Tibial nerve (tissue), 4 donors: ENCODE data around the gene PCYOX1L. TPM values are rescaled to one million over a fixed set of nuclear protein-coding genes. Genes with fewer than 3 reads are reported as not detected.

ENCODE experiments used
- DNase-seq, 2 donors: peaks; one replicate each; pipeline ENCODE4 v3.0.0-alpha.2; 2019; ENCODE audit warnings: low spot score in 2 of 2
- H3K27ac ChIP-seq, 4 donors: fragments of 200-600 bp; sonication (generic) in 3 of 4; one replicate each; pipeline ENCODE4 v1.5.1; 2017 to 2019; ENCODE audit warnings: mild to moderate bottlenecking in 1 of 4
- H3K27me3 ChIP-seq, 2 donors: fragments of 200-600 bp; sonication (generic) in 1 of 2; one replicate each; pipeline versions ENCODE4 v1.5.1 to v1.6.0; 2017 to 2019
- H3K36me3 ChIP-seq, 3 donors: fragments of 200-600 bp; sonication (generic); one replicate each; pipeline ENCODE4 v1.5.1; 2018 to 2019
- H3K4me1 ChIP-seq, 4 donors: fragments of 200-600 bp; sonication (generic) in 3 of 4; one replicate each; pipeline ENCODE4 v1.5.1; 2017 to 2019
- H3K4me3 ChIP-seq, 4 donors: fragments of 200-600 bp; sonication (generic) in 3 of 4; one replicate each; pipeline ENCODE4 v1.5.1; 2017 to 2019; ENCODE audit warnings: mild to moderate bottlenecking in 1 of 4, moderate library complexity in 1 of 4
- H3K9me3 ChIP-seq, 4 donors: fragments of 200-600 bp; sonication (generic) in 3 of 4; one replicate each; pipeline ENCODE4 v1.5.1; 2017 to 2019
- CTCF ChIP-seq, 5 experiments: fragments of 200-600 bp in 3 of 5; fragments of 450-650 bp in 2 of 5; sonication (generic) in 3 of 5; IDR thresholded peaks; one replicate each; pipeline ENCODE4 v1.5.1; 2016 to 2019; ENCODE audit warnings: antibody characterized with exemption in 5 of 5, mild to moderate bottlenecking in 3 of 5, moderate library complexity in 2 of 5
- EP300 ChIP-seq, 2 donors: sonication (generic); formaldehyde crosslinking; IDR thresholded peaks; one replicate each; pipeline ENCODE4 v1.6.1; 2017; ENCODE audit warnings: antibody characterized with exemption in 2 of 2, mild to moderate bottlenecking in 1 of 2
- POLR2A ChIP-seq, 2 donors: fragments of 450-650 bp; IDR thresholded peaks; one replicate each; pipeline ENCODE4 v1.6.1; 2017; ENCODE audit warnings: antibody characterized with exemption in 2 of 2, mild to moderate bottlenecking in 2 of 2, moderate library complexity in 2 of 2
- WGBS, 2 donors: methylation state at CpG; one replicate each; pipeline ENCODE4 v1.1.5; 2018; 5-methylcytosine and 5-hydroxymethylcytosine counted together
- total RNA-seq, 4 donors: library from RNA; depleted of rRNA; stranded (reverse); fragments of >200 nt; gene quantifications; one replicate each; pipeline ENCODE4 v1.1.0, GENCODE V29; 2016

Gene PCYOX1L
- total RNA-seq, 4 donors from 2014 or later, result 5.0 to 8.2 (median 6.7) TPM

- Histone ChIP-seq H3K9me3 (no peaks in the 10 kb centered on the region), H3K36me3 (peaks cover 0 to 74% (median 0%) of the 10 kb centered on the region in 3 donors), H3K4me1 (peaks cover 0 to 15% (median 10%) of the 10 kb centered on the region in 4 donors), H3K27me3 (no peaks in the 10 kb centered on the region), H3K27ac (no peak overlapping the region), H3K4me3 (no peak overlapping the region)
- no peak for TF ChIP-seq CTCF (IDR thresholded peaks at IDR 0.05)
- TF ChIP-seq POLR2A (IDR thresholded peaks at IDR 0.05), result no peak
- TF ChIP-seq EP300 (IDR thresholded peaks at IDR 0.05), result no peak
- no peak for DNase-seq
Observed at GRCh38 chr5:149325166-149325735, 32.6 kb upstream of the PCYOX1L start.

GRCh38 chr5:149325894-149326293 lies 32.0 kb upstream of the PCYOX1L start:
- Histone ChIP-seq H3K27me3 (no peaks in the 10 kb centered on the region), H3K36me3 (peaks cover 0 to 74% (median 0%) of the 10 kb centered on the region in 3 donors), H3K27ac (no peak overlapping the region), H3K4me3 (no peak overlapping the region), H3K4me1 (peaks cover 0 to 9% (median 5%) of the 10 kb centered on the region in 4 donors), H3K9me3 (no peaks in the 10 kb centered on the region)
- 86 to 88% methylated on average over 5 of the region's 5 CpGs for WGBS, 2 donors
- no peak for DNase-seq
- TF ChIP-seq CTCF (IDR thresholded peaks at IDR 0.05) (no peak), EP300 (IDR thresholded peaks at IDR 0.05) (no peak), POLR2A (IDR thresholded peaks at IDR 0.05) (no peak)

DNA sequence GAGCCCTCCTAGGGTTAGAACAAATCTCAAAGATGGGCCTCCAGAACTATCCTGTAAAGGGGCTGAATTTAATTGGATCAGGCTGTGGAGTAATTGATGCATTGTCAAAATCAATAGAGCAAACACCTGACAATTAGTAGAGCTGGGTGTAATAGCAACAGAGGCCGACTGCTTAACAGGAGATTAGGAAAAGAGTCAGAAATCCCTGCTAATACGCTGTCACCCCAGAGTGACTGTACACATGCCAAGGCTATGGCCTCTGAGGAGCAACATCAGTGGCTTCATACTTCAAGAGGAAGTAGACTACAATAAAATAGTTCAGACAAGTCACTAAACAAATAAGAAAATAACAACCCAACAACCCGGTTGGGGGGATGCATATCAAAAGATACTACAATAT lies 31.2 kb upstream of the PCYOX1L start:
- WGBS, 2 donors, result 80% methylated on average over 3 of the region's 3 CpGs
- Histone ChIP-seq H3K36me3 (peaks cover 0 to 73% (median 0%) of the 10 kb centered on the region in 3 donors), H3K9me3 (no peaks in the 10 kb centered on the region)

DNA sequence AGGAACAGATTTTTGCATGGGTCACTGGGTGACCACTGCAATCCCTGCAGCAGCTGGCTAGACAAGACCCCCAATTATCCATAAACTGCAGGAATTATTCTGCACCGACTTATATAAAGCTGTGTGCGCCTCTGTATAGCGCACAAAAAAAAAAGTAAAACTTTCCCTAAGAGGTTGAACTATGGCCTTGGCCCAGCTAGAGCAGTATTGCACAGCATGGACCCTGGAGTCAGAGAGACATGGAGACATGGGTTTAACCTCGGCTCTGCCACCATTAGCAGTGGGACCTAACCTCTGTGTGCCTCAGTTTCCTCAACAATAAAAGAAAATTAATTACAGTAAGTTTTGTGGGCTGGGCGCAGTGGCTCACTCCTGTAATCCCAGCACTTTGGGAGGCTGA lies 29.7 kb upstream of the PCYOX1L start:
- TF ChIP-seq CTCF (IDR thresholded peaks at IDR 0.05) (no peak), EP300 (IDR thresholded peaks at IDR 0.05) (no peak), POLR2A (IDR thresholded peaks at IDR 0.05) (no peak)
- H3K36me3 ChIP-seq, result peaks cover 0 to 79% (median 0%) of the 10 kb centered on the region in 3 donors
- DNase-seq, result no peak
- H3K27me3 ChIP-seq, result no peaks in the 10 kb centered on the region
- H3K4me3 ChIP-seq, result no peak overlapping the region
- WGBS, 2 donors, result 89 to 92% methylated on average over 5 of the region's 5 CpGs
- H3K9me3 ChIP-seq, result no peaks in the 10 kb centered on the region
- no peaks in the 10 kb centered on the region for H3K4me1 ChIP-seq
- H3K27ac ChIP-seq, result no peak overlapping the region

More for the DNA sequence above, 31.2 kb upstream of the PCYOX1L start:
- H3K4me1 ChIP-seq, result peaks cover 0 to 4% (median 0%) of the 10 kb centered on the region in 4 donors
- no peak for DNase-seq
- H3K4me3 ChIP-seq, result no peak overlapping the region
- H3K27ac ChIP-seq, result no peak overlapping the region
- no peak for TF ChIP-seq CTCF (IDR thresholded peaks at IDR 0.05)
- TF ChIP-seq EP300 (IDR thresholded peaks at IDR 0.05), result no peak
- no peak for TF ChIP-seq POLR2A (IDR thresholded peaks at IDR 0.05)
- no peaks in the 10 kb centered on the region for H3K27me3 ChIP-seq

DNA sequence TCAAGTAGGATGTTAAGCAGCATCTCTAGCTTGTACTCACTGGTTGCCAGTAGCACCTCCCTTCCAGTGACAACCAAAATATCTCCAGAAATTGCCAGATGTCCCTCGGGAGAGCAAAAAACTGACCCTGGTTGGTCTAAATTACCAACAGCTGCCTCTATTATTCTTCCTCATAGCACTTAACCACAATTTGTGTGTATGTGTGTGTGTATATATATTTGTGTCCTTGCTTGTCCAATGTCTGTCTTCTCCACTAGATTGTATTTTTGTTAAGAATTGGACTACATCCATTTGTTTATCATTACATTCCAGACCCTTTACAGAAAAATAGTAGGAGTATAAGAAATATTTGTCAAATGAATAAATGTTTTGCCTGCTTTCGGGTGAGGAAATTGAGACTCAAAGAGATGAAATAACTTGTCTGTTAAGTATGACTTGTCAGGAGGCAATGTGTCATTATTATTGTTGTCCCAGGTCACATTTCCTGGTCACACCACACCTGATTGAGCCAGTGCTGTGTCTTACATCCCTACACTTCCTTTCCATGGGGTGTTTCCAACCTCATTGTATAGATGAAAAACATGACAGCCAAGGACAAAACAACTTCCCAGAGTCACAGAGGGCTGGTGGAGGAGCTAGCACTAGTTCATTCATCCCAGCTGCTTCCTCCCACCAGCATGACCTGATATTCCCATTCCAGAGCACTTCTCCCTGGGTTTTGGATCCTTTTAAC lies 24.0 kb upstream of the PCYOX1L start:
- Histone ChIP-seq H3K9me3 (no peaks in the 10 kb centered on the region), H3K4me3 (no peak overlapping the region), H3K36me3 (peaks cover 0 to 96% (median 0%) of the 10 kb centered on the region in 3 donors), H3K4me1 (no peaks in the 10 kb centered on the region), H3K27ac (no peak overlapping the region), H3K27me3 (no peaks in the 10 kb centered on the region)
- no peak for DNase-seq
- TF ChIP-seq EP300 (IDR thresholded peaks at IDR 0.05) (no peak), POLR2A (IDR thresholded peaks at IDR 0.05) (no peak), CTCF (IDR thresholded peaks at IDR 0.05) (no peak)
- 79 to 81% methylated on average over 2 of the region's 2 CpGs for WGBS, 2 donors
